ENCODE data around the gene PLCXD3.
A peak's percentile ranks its signal among the peaks of the same experiment; 100 is the strongest.

PLCXD3 gene

DNA sequence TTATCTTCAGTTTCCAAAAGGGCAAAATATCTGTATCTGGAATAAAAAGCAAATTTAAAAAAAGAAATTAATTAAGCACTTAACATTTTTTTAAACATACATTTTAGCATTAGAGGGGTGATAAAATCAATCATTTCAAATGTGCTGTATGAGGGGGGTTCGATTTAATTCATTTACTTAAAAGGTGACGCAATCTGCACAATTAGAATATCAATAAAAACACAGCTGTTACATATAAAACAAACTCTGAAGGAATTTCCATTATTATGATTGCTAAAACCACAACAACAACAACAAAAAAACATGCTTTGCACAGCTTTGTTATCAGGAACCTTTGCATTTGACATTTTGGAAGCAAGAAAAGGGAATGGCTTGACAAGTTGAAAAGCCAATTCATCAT lies 225.5 kb downstream of the PLCXD3 start:
- DNase-seq (ENCODE audit: low read depth) = no peak

DNA sequence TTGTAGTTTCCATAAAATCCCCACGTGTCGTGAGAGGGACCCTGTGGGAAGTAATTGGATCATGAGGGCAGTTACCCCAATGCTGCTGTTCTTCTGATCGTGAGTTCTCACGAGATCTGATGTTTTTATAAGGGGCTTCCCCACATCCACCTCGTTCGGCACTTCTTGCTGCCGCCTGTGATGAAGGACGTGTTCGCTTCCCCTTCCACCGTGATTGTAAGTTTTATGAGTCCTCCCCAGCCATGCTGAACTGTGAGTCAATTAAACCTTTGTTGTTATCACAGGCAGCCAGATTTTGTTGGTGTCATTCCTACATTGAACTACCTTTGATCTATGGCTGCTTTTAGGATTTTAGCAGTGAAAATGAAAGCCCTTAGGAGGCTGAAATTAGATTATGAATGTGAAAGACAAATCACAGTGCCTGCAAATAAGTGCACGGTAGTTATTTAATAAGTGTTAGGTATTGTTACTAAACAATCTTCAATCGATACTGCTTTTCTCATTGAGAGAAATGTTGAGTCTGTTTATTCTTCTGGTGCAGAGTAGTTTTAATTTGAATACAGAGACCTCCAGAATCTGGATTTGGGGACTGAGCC lies 229.1 kb downstream of the PLCXD3 start:
- no peak for DNase-seq (ENCODE audit: low read depth)

DNA sequence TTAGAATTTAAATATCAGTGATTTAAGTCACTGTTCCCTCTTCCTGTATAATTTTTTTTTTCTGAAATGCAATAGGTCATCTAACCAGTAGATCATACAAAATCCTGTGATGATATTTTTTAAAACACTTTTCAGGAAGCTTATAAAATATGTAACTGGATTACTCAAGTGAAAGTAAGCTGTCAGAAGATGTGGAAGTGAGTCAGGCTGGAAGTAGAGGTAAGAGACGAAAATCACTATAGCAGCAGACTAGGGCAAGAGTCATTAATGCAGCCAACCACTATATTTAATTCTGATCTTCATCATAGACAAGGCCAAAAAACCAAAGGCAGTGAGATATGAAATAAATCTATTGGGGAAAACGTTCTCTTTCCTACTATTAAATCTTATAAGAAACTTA lies 231.4 kb downstream of the PLCXD3 start:
- no peak for DNase-seq (ENCODE audit: low read depth)

DNA sequence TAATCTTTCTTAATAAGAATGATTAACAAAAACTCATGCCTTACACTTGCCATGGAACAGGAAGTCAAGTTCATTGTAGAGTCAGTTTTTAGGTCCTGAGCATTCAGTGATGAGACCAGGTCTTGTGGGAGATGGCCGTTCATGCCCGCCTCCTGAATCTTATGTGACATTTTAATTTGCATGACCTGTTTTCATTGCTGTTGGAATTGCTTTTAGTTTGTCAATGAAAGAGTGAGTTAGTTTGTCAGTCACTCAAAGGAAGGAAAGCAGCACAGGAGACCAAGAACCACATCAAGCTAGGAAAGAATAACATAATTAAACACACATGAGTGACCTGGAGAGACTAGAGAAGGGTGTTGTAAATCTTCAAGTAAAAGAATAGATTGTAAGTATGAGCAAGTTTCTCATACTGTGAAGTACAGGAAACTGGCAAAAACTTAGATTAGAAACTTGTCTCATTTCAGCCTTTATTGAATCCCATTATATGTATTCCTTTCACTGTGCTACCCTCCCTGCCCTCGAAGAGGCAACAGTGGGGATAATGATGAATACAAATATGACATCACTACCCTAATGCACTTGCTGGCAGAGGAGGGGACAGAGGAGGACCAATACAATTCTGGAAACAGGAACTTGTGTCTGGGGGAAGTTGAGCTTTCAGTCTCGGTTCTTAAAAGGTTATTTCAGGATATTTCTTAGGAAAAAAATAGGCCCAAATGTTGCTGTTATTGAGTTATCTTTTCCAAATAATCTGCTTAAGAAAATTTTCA lies 232.7 kb downstream of the PLCXD3 start:
- no peak for DNase-seq (ENCODE audit: low read depth)

DNA sequence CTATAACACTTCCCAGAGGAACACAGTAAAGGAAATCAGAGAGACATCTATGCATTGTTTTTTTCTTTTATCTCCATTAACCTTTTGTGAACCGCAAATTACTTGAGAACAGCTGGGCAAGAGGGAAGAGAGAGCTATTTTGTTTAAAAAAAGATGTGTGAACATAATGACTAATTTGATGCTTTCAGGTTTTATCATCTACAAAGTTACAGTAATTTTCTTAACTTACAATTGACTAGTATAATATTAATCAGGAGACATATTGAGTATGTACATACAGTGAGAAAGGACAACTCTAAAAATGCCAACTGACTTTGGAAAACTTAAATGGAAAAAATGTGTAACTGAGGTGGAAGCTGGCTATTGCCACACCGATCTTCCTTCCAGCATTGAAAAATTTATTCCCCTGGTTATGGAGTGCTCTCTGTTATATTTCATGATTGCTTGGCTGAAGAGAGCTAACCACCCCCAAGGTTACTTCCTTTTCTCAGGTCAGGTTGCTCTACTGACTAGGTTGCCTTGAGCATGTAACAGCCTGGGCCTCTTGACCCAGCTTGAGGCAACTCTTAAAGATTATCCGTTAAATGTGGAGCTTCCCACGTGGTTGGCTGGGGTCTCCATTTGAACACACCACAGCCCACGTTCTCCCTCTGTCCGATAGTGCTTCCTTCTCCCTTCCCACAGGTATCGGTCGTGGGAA lies 234.4 kb downstream of the PLCXD3 start:
- no peak for DNase-seq (ENCODE audit: low read depth)

DNA sequence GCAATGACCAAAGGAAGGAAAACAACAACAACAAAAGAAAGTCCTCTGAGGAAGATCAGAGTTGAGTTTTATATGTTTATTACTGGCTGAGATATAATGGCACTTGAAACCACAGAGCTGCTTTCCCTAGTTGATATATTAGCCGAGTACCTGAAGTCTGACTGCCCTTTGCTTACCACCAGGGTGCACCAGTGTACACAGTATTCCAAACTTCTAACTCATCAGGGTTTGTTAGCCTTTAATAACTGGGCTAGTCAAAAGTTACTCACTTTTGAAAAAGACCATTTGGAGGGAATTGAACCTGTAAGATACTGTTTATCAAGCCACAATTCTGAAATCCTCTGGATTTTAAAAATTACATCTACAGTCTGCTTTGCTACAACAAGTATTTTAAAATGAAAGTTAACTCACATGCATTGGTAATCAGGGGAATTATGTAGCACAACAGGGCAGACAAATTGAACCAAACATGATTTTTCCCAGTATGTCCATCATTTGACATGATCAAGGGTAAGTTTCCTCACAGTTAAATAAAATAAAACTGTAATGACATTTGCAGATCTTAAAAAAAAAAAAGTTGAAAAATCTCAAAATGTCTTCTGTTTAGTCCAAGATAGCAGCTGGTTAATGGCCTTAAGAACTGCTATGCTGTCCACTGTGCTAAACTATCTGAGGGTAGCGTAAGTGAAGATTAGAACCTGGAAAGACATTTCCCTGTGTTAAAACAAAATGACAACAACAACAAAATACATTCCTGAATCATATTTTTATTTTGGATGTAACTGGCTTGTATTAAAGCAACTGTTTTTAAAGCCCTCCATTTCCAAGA lies 239.8 kb downstream of the PLCXD3 start:
- peak; percentile 19 for DNase-seq (ENCODE audit: low read depth)

DNA sequence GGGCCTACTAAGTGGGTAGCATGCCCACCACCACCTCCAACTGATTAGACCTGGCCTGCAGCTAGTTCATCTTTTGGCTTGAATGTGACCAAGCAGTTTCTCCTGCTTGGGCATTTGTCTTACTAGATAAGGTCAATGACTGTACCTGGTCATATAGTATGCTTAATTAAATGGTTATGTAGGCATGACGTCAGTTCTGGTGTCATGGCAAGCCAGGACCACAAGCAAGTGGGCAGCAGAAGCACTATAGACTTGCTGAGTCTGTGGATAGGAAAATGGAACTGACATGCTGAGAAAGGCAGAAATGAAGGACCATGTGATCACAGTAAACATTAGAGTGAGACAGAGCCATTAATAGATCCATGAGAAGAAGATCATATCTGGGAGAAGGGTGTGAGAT lies 241.5 kb downstream of the PLCXD3 start:
- no peak for DNase-seq (ENCODE audit: low read depth)

DNA sequence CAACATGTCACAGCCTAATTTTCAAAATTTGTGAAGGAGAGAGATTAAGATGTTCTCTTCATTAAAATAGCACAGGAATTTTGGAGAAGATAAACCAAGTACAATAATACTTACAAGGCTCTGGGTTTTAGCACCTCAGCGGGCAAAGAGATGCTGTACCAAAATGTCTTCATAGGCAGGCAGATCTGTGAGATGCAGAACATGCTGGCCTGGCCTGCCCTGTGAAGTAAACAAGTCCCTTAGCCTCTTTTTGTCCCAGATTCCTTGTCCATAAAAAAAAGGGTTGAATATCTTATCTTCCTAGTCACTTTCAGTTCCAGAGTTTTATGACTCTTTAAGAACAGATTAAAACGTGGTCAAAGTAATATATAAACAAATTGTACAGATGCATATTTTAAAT lies 244.0 kb downstream of the PLCXD3 start:
- no peak for DNase-seq (ENCODE audit: low read depth)

DNA sequence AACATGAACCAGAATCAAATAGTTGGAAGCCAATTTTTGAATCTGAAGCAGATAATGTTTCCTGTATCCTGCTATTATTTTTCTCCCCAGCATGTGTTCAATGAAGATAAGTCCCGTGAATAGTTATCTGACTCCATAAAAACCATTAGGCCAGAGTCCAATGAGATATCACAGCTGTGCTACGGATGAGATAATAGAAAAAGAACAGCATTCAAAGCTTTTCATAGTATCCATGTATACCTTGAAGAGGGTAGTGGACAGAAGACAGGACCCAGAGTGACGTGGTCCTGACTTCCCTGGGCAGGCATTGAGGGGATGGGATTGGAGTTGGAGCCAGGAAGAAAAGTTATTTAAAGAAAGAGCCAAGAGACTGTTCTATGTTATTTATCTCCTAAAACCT lies 246.4 kb downstream of the PLCXD3 start:
- no peak for DNase-seq (ENCODE audit: low read depth)

DNA sequence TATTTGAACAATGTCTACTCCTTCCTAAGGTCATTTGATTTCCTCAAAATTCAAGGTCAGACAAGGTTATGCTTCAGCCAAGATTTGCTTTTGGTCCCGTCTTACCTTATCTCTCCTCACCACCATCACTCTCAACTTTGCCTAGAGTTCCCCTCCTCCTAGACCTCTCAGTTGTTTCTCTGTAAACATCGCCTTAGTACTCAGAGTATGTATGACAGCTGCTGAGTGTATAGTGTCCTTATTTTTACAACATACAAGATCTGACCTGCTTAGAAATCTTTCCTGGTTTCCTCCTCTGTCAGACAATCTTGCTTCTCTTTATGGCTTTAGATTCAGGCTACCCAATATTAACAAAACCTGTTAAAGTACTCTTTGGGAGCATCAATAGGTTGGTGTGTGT lies 247.1 kb downstream of the PLCXD3 start:
- no peak for DNase-seq (ENCODE audit: low read depth)
